ENCODE data around the gene TACR1. TPM values are rescaled to one million over a fixed set of nuclear protein-coding genes. Genes with fewer than 3 reads are reported as not detected.

TACR1 gene
- total and polyA plus RNA-seq, 2 experiments from 2014 or later = 0.13 to 0.19 TPM

- Histone ChIP-seq H3K4me1 (ENCODE audit: insufficient read depth) (no peaks in the 10 kb centered on the region), H3K79me2 (no peaks in the 10 kb centered on the region), H3K4me3 (no peak overlapping the region), H3K4me2 (no peak overlapping the region), H3K27ac (no peak overlapping the region), H3K9me3 (ENCODE audit: low read depth) (no peaks in the 10 kb centered on the region), H3K9me2 (replicated peaks; ENCODE audit: insufficient read depth) (no peaks in the 10 kb centered on the region), H4K20me1 (ENCODE audit: insufficient read depth, poor library complexity, severe bottlenecking) (no peaks in the 10 kb centered on the region), H2AFZ (no peak overlapping the region), H3K27me3 (peaks cover 31% of the 10 kb centered on the region), H3K36me3 (replicated peaks; ENCODE audit: insufficient read depth, low read depth) (no peaks in the 10 kb centered on the region)
- WGBS (ENCODE audit: low lambda C conversion rate, missing lambda C conversion rate) = 89% methylated on average over 1 of the region's 1 CpG
- DNase-seq (ENCODE audit: low spot score) = no peak
- TF ChIP-seq EZH2 (IDR thresholded peaks at IDR 0.05; ENCODE audit: borderline replicate concordance) = no peak
- TF ChIP-seq EZH2phosphoT487 (IDR thresholded peaks at IDR 0.05; ENCODE audit: low read depth, severe bottlenecking, unreplicated experiment) = no peak
- TF ChIP-seq CTCF (IDR thresholded peaks at IDR 0.05; ENCODE audit: poor library complexity) = no peak
Observed at GRCh38 chr2:75192496-75192895, 6.8 kb downstream of the TACR1 start.

- H3K4me3 ChIP-seq = no peak overlapping the region
Observed at GRCh38 chr2:75190271-75190990, 8.9 kb downstream of the TACR1 start.

DNA sequence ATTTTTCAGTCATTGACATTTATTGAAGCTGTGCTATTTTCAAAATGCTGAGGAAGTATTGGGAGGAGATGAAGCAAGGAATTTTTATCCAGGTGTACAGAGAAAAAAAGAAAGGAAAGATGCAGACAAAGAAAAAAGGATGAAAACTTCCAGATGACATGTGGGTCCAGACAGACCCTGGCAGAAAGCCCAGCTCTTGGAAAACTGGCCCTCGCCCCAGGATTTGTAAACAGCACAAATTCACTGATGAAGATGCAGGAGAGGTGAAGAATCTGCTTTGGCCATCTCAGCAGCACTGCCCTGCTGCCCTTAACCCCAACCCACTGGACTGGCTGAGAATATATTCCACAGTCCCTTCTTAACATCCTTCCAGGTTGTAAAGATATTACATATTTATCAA lies 12.5 kb downstream of the TACR1 start:
- Histone ChIP-seq H3K4me1 (ENCODE audit: insufficient read depth) (no peaks in the 10 kb centered on the region), H3K79me2 (no peaks in the 10 kb centered on the region), H3K27ac (no peak overlapping the region), H3K9me2 (replicated peaks; ENCODE audit: insufficient read depth) (no peaks in the 10 kb centered on the region), H3K4me3 (no peak overlapping the region), H3K9me3 (ENCODE audit: low read depth) (no peaks in the 10 kb centered on the region), H2AFZ (no peak overlapping the region), H3K27me3 (no peaks in the 10 kb centered on the region), H4K20me1 (ENCODE audit: insufficient read depth, poor library complexity, severe bottlenecking) (no peaks in the 10 kb centered on the region), H3K4me2 (no peak overlapping the region), H3K36me3 (replicated peaks; ENCODE audit: insufficient read depth, low read depth) (no peaks in the 10 kb centered on the region)
- TF ChIP-seq EZH2phosphoT487 (IDR thresholded peaks at IDR 0.05; ENCODE audit: low read depth, severe bottlenecking, unreplicated experiment) (no peak), CTCF (IDR thresholded peaks at IDR 0.05; ENCODE audit: poor library complexity) (no peak), EZH2 (IDR thresholded peaks at IDR 0.05; ENCODE audit: borderline replicate concordance) (no peak)
- no peak for DNase-seq (ENCODE audit: low spot score)
- WGBS (ENCODE audit: low lambda C conversion rate, missing lambda C conversion rate) = 36% methylated on average over 1 of the region's 1 CpG

More at GRCh38 chr2:75190271-75190990, 8.9 kb downstream of the TACR1 start:
- H4K20me1 ChIP-seq (ENCODE audit: insufficient read depth, poor library complexity, severe bottlenecking) = no peaks in the 10 kb centered on the region
- H3K27me3 ChIP-seq = peaks cover 11% of the 10 kb centered on the region
- H3K79me2 ChIP-seq = no peaks in the 10 kb centered on the region
- H3K4me1 ChIP-seq (ENCODE audit: insufficient read depth) = no peaks in the 10 kb centered on the region
- no peak for DNase-seq (ENCODE audit: low spot score)
- no peak overlapping the region for H3K4me2 ChIP-seq
- TF ChIP-seq EZH2 (IDR thresholded peaks at IDR 0.05; ENCODE audit: borderline replicate concordance) = no peak
- TF ChIP-seq CTCF (IDR thresholded peaks at IDR 0.05; ENCODE audit: poor library complexity) = no peak
- no peak for TF ChIP-seq EZH2phosphoT487 (IDR thresholded peaks at IDR 0.05; ENCODE audit: low read depth, severe bottlenecking, unreplicated experiment)
- no peak overlapping the region for H3K27ac ChIP-seq
- WGBS (ENCODE audit: low lambda C conversion rate, missing lambda C conversion rate) = 96% methylated on average over 3 of the region's 3 CpGs
- no peaks in the 10 kb centered on the region for H3K36me3 ChIP-seq (replicated peaks; ENCODE audit: insufficient read depth, low read depth)
- H3K9me2 ChIP-seq (replicated peaks; ENCODE audit: insufficient read depth) = no peaks in the 10 kb centered on the region
- no peaks in the 10 kb centered on the region for H3K9me3 ChIP-seq (ENCODE audit: low read depth)
- H2AFZ ChIP-seq = no peak overlapping the region
